Natural killer cell treated with Interleukin-12 subunit alpha and Interleukin-12 subunit beta and Interleukin-15 and Interleukin-18, amount 100 ng/mL, for 72 hours (primary cell): ENCODE measurements around the gene TFCP2. TPM values are rescaled to one million over a fixed set of nuclear protein-coding genes. Genes with fewer than 3 reads are reported as not detected.

Source experiments
- ATAC-seq, 2 donors: fragments of 150-1000 bp; cut with Tn5 transposase in 1 of 2; sonication (Bioruptor Pico), chemical (Tn5 transposase) in 1 of 2; 2 replicates each; pipeline ENCODE4 v1.10.0; 2021
- DNase-seq: peaks from one replicate; pipeline ENCODE4 v3.0.0; 2022; ENCODE audit warnings: low spot score
- H3K27ac Mint-ChIP-seq, 2 donors: 1 replicate in 1 of 2; 2 replicates in 1 of 2; pipeline ENCODE4 v1.8.0; 2022; ENCODE audit warnings: mixed read lengths in 2 of 2, mild to moderate bottlenecking in 1 of 2, moderate library complexity in 1 of 2
- H3K27me3 Mint-ChIP-seq, 2 donors: 1 replicate in 1 of 2; 2 replicates in 1 of 2; pipeline ENCODE4 v1.8.0; 2022; ENCODE audit warnings: mixed read lengths in 2 of 2
- H3K36me3 Mint-ChIP-seq: one replicate; pipeline ENCODE4 v1.8.0; 2022; ENCODE audit warnings: mixed read lengths
- H3K4me1 Mint-ChIP-seq, 2 donors: 1 replicate in 1 of 2; 2 replicates in 1 of 2; pipeline ENCODE4 v1.8.0; 2022; ENCODE audit warnings: low read depth in 2 of 2, mixed read lengths in 2 of 2, mild to moderate bottlenecking in 1 of 2
- H3K4me3 Mint-ChIP-seq: one replicate; pipeline ENCODE4 v1.8.0; 2022; ENCODE audit warnings: mixed read lengths
- H3K9me3 Mint-ChIP-seq: 2 replicates; pipeline ENCODE4 v1.8.0; 2022; ENCODE audit warnings: mixed read lengths
- total RNA-seq, 2 donors: library from RNA; stranded (reverse); gene quantifications; one replicate each; pipeline ENCODE4 v1.2.3, GENCODE V29; 2022

The TFCP2 gene
- total RNA-seq, 2 donors from 2014 or later: 33.0 to 46.0 TPM

DNA sequence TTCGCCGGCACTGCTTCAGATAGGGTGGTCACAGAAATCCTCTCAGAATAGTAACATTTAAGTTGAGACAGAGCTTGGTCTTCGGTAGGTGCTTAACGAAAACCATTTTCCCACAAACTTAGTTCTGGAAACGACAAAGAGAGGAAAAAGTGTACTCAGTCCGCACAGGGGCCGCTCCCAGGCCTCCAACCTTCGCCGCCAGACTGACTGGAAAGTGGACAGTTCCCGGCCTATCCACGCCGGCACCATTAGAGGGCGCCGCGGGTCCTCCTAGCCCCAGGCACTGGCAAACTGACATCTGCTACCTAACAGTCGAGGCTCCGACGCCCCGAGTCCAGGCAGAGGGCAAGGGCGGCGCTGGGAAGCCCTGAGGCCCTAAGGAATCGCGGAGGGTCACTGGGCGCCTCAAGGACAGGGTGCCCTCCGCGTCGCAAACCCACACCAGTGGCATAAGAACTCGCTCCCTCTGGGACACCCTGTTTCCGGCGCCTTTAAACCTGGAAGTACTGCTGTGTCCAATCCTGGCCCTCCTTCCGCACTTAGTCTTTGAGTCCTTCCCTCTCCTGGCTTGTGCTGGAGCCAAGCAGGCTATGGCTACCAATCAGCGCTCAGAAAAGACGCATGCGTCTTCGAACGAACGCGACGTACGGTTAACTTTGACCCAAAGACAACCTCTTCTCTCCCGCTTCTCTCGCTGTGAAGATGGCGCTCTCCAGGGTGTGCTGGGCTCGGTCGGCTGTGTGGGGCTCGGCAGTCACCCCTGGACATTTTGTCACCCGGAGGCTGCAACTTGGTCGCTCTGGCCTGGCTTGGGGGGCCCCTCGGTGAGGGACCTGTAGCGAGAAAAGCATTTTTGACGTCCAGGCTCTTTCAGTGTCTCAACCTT is 125.0 kb downstream of the TFCP2 start, which contains the start of gene LETMD1:
TSS of gene LETMD1 (plus strand) at position 673 of the 886 bp plus-strand sequence. CDS start at position 703, 30 bp downstream.
- Mint-ChIP-seq H3K9me3 (no peaks in the 10 kb centered on the region), H3K4me3 (peak within 1 kb of the TSS; percentile 99), H3K27ac (peak within 1 kb of the TSS; percentile 92 to 97), H3K36me3 (peaks cover 14% of the 10 kb centered on the region), H3K27me3 (no peaks in the 10 kb centered on the region), H3K4me1 (peaks cover 29 to 35% of the 10 kb centered on the region in 2 donors)
- DNase-seq: peak; percentile 94
- ATAC-seq: peak; percentile 98 to 99

Other genes starting within 250 kb of the TFCP2 start
- gene HIGD1C, start 220.6 kb downstream of the TFCP2 start, total RNA-seq: not detected
- gene SLC11A2, start 146.8 kb downstream of the TFCP2 start, total RNA-seq: 10 to 100 TPM; 76.1 to 94.3 TPM
- gene LETMD1, start 124.8 kb downstream of the TFCP2 start, total RNA-seq: 100 to 1,000 TPM in 1 of 2 donors, 10 to 100 TPM in 1; 46.5 to 106 TPM
- 10 to 100 TPM; 24.1 to 32.7 TPM for gene CSRNP2, start 89.5 kb downstream of the TFCP2 start, total RNA-seq
- gene POU6F1, start 44.9 kb upstream of the TFCP2 start, total RNA-seq: 1 to 10 TPM; 3.6 to 5.3 TPM
- 100 to 1,000 TPM in 1 of 2 donors, 10 to 100 TPM in 1; 78.3 to 141 TPM for gene DAZAP2, start 65.7 kb upstream of the TFCP2 start, total RNA-seq
- gene SMAGP, start 97.3 kb upstream of the TFCP2 start, total RNA-seq: 10 to 100 TPM in 1 of 2 donors, 1 to 10 TPM in 1; 3.8 to 11.5 TPM
- 100 to 1,000 TPM in 1 of 2 donors, 10 to 100 TPM in 1; 93.6 to 115 TPM for gene BIN2, start 151.0 kb upstream of the TFCP2 start, total RNA-seq
- gene CELA1, start 173.5 kb upstream of the TFCP2 start, total RNA-seq: under 1 TPM in 1 of 2 donors, not detected in 1; 0.31 TPM
- 10 to 100 TPM; 13.2 to 23.5 TPM for gene GALNT6, start 218.3 kb upstream of the TFCP2 start, total RNA-seq